UCSD-AML1 (cell line): Measurements from ENCODE around the gene CHML.

Source experiments
- DNase-seq: peaks from one replicate; lab custom pipeline; 2025; ENCODE audit not compliant: unreplicated experiment; lab: John Stamatoyannopoulos, UW

Gene CHML

GRCh38 chr1:241647658-241648057, 7.5 kb upstream of the CHML start:
- no peak for DNase-seq

GRCh38 chr1:241646201-241646600, 6.0 kb upstream of the CHML start:
- DNase-seq, result no peak

GRCh38 chr1:241645199-241645598, 5.0 kb upstream of the CHML start:
- no peak for DNase-seq

- no peak for DNase-seq
Measured at GRCh38 chr1:241644259-241644658, 4.1 kb upstream of the CHML start.

- DNase-seq, result no peak
Measured at GRCh38 chr1:241642593-241642944, 2.4 kb upstream of the CHML start.

GRCh38 chr1:241641773-241642592, 1.8 kb upstream of the CHML start:
- DNase-seq, result no peak

- no peak for DNase-seq
Measured at GRCh38 chr1:241640867-241641622, 876 bp upstream of the CHML start.

GRCh38 chr1:241639623-241640148, 483 bp downstream of the CHML start:
- peak; percentile 54 for DNase-seq

GRCh38 chr1:241638909-241639622, 1.1 kb downstream of the CHML start:
- no peak for DNase-seq

- DNase-seq, result no peak
Measured at GRCh38 chr1:241638099-241638682, 2.0 kb downstream of the CHML start.

GRCh38 chr1:241637604-241638003, 2.6 kb downstream of the CHML start:
- no peak for DNase-seq

- no peak for DNase-seq
Measured at GRCh38 chr1:241637046-241637590, 3.1 kb downstream of the CHML start.

GRCh38 chr1:241636291-241636690, 3.9 kb downstream of the CHML start:
- DNase-seq, result no peak

GRCh38 chr1:241635556-241636152, 4.5 kb downstream of the CHML start:
- no peak for DNase-seq

GRCh38 chr1:241632987-241633386, 7.2 kb downstream of the CHML start:
- DNase-seq, result no peak

GRCh38 chr1:241631674-241632073, 8.5 kb downstream of the CHML start:
- DNase-seq, result no peak

- no peak for DNase-seq
Measured at GRCh38 chr1:241630899-241631298, 9.3 kb downstream of the CHML start.

- DNase-seq, result no peak
Measured at GRCh38 chr1:241630476-241630875, 9.7 kb downstream of the CHML start.

- DNase-seq, result no peak
Measured at GRCh38 chr1:241630005-241630404, 10.2 kb downstream of the CHML start.

GRCh38 chr1:241627453-241628259, 12.5 kb downstream of the CHML start:
- no peak for DNase-seq
